Transverse colon (tissue), 4 donors: ENCODE results near the gene NXPH4. TPM values are rescaled to one million over a fixed set of nuclear protein-coding genes. Genes with fewer than 3 reads are reported as not detected.

Experiments
- DNase-seq: peaks from one replicate; pipeline ENCODE4 v3.0.0-alpha.2; 2019
- H3K27ac ChIP-seq, 4 donors: fragments of 200-600 bp; sonication (generic); 2 replicates each; pipeline ENCODE4 v1.5.1; 2016 to 2018; ENCODE audit warnings: inconsistent platforms in 4 of 4
- H3K27me3 ChIP-seq: fragments of 200-600 bp; sonication (generic); 2 replicates; pipeline ENCODE4 v1.5.1; 2017; ENCODE audit warnings: inconsistent platforms
- H3K36me3 ChIP-seq, 4 donors: fragments of 200-600 bp; sonication (generic); 2 replicates each; pipeline ENCODE4 v1.5.1; 2017 to 2019; ENCODE audit warnings: inconsistent platforms in 4 of 4
- H3K4me1 ChIP-seq, 4 donors: fragments of 200-600 bp; sonication (generic); 2 replicates each; pipeline ENCODE4 v1.5.1; 2017 to 2020; ENCODE audit warnings: inconsistent platforms in 4 of 4
- H3K4me3 ChIP-seq, 4 donors: fragments of 200-600 bp; sonication (generic); 1 replicate in 1 of 4; 2 replicates in 3 of 4; pipeline versions ENCODE4 v1.5.1 to v1.6.1; 2017 to 2019; ENCODE audit warnings: inconsistent platforms in 4 of 4
- H3K9me3 ChIP-seq, 2 donors: fragments of 200-600 bp; sonication (generic); 2 replicates each; pipeline ENCODE4 v1.5.1; 2017 to 2019; ENCODE audit warnings: inconsistent platforms in 2 of 2
- EP300 ChIP-seq: sonication (generic); formaldehyde crosslinking; IDR thresholded peaks from one replicate; pipeline ENCODE4 v1.6.1; 2017; ENCODE audit warnings: antibody characterized with exemption, low read depth
- POLR2A ChIP-seq: fragments of 450-650 bp; IDR thresholded peaks from one replicate; pipeline ENCODE4 v1.6.1; 2016; ENCODE audit warnings: antibody characterized with exemption, mild to moderate bottlenecking, moderate library complexity
- POLR2AphosphoS5 ChIP-seq, 3 donors: sonication (generic); formaldehyde crosslinking; IDR thresholded peaks; one replicate each; pipeline ENCODE4 v1.6.1; 2016; ENCODE audit warnings: antibody characterized with exemption in 3 of 3
- whole genome bisulfite sequencing, 2 donors: methylation state at CpG; one replicate each; pipeline ENCODE4 v1.1.5; 2018; ENCODE audit warnings: low coverage in 1 of 2; 5-methylcytosine and 5-hydroxymethylcytosine counted together
- in situ Hi-C, 4 donors: fragments of 200-750 bp; cut with MboI; loops; one replicate each; pipeline versions ENCODE4 v1.15.0 to v1.15.1; 2017; ENCODE audit warnings: low sequenced_read_pairs in 3 of 4, low pct_ligation_motif_present in 1 of 4, low pct_unique_long_range_greater_than_20kb in 1 of 4
- intact Hi-C: fragments of 100-400 bp; cut with DNase I; formaldehyde crosslinking; loops from one replicate; pipeline ENCODE4 v1.15.1; 2023; ENCODE audit warnings: low total_unique reads
- total RNA-seq, 4 donors: library from RNA; depleted of rRNA; stranded (reverse); fragments of >200 nt; gene quantifications; one replicate each; pipeline ENCODE4 v1.1.0, GENCODE V29; 2016
- TF ChIP-seq, protein P1 (sequence below), 5 experiments: fragments of 200-600 bp in 3 of 5; fragments of 450-650 bp in 2 of 5; sonication (generic) in 3 of 5; IDR thresholded peaks; 1 replicate in 2 of 5; 2 replicates in 3 of 5; pipeline ENCODE4 v1.5.1; 2016 to 2017; ENCODE audit warnings: antibody characterized with exemption in 5 of 5, inconsistent platforms in 3 of 5, mild to moderate bottlenecking in 2 of 5, moderate library complexity in 1 of 5

The NXPH4 gene
- total RNA-seq, 4 donors from 2014 or later, result not detected

GRCh38 chr12:57180321-57180989 is 36.1 kb upstream of the NXPH4 start:
- WGBS, 2 donors, result 90% methylated on average over 18 of the region's 20 CpGs; no CpG with 5 or more reads in 1 of the 2 donors
- Histone ChIP-seq H3K4me1 (peaks cover 0 to under 1% (median 0%) of the 10 kb centered on the region in 4 donors), H3K36me3 (peaks cover 0 to 29% (median 11%) of the 10 kb centered on the region in 4 donors), H3K9me3 (no peaks in the 10 kb centered on the region), H3K27ac (no peak overlapping the region), H3K4me3 (no peak overlapping the region), H3K27me3 (no peaks in the 10 kb centered on the region)
- TF ChIP-seq, protein P1, sequence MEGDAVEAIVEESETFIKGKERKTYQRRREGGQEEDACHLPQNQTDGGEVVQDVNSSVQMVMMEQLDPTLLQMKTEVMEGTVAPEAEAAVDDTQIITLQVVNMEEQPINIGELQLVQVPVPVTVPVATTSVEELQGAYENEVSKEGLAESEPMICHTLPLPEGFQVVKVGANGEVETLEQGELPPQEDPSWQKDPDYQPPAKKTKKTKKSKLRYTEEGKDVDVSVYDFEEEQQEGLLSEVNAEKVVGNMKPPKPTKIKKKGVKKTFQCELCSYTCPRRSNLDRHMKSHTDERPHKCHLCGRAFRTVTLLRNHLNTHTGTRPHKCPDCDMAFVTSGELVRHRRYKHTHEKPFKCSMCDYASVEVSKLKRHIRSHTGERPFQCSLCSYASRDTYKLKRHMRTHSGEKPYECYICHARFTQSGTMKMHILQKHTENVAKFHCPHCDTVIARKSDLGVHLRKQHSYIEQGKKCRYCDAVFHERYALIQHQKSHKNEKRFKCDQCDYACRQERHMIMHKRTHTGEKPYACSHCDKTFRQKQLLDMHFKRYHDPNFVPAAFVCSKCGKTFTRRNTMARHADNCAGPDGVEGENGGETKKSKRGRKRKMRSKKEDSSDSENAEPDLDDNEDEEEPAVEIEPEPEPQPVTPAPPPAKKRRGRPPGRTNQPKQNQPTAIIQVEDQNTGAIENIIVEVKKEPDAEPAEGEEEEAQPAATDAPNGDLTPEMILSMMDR (IDR thresholded peaks at IDR 0.05), result no peak
- TF ChIP-seq EP300 (no peak), POLR2AphosphoS5 (IDR thresholded peaks at IDR 0.05) (no peak), POLR2A (no peak)
- DNase-seq, result no peak
- in situ Hi-C loops, result loop anchor here in 3 of 4 donors (5.0 to 25.0 kb wide), 2 partner anchors 58 to 418 kb away; partner anchors contain the start of genes HSD17B6 (in 1 of the 3) and PRIM1 (in 1 of the 3)
- intact Hi-C loops, result loop anchor here (5.0 to 10.0 kb wide), 2 partner anchors 113 to 176 kb away; partner anchors contain the start of gene ZBTB39

DNA sequence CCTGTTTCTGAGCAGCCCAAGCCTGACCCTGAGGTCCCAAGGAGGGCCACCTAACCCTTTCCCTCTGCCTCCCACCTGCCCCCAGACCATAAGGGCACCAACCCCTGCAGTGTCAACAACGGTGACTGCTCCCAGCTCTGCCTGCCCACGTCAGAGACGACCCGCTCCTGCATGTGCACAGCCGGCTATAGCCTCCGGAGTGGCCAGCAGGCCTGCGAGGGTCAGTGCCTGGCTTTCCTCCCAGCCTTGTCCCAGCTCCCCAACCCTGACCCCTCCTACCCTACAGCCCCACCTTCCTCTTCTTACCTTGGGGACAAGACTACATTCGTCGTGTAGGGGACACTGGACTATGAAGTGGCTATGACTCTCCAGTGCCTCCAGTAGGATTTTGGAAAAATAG is 35.5 kb upstream of the NXPH4 start:
- TF ChIP-seq POLR2AphosphoS5 (IDR thresholded peaks at IDR 0.05) (no peak), POLR2A (no peak), EP300 (no peak)
- TF ChIP-seq, protein P1 (IDR thresholded peaks at IDR 0.05), result no peak
- no peak overlapping the region for H3K27ac ChIP-seq
- H3K4me1 ChIP-seq, result no peaks in the 10 kb centered on the region
- 77% methylated on average over 9 of the region's 9 CpGs; no CpG with 5 or more reads in 1 of the 2 donors for WGBS, 2 donors
- intact Hi-C loops (loop anchor here (5.0 to 10.0 kb wide), 2 partner anchors 114 to 176 kb away; partner anchors contain the start of gene ZBTB39), in situ Hi-C loops (loop anchor here in 3 of 4 donors (5.0 to 25.0 kb wide), 2 partner anchors 59 to 419 kb away; partner anchors contain the start of genes HSD17B6 (in 1 of the 3) and PRIM1 (in 1 of the 3))
- H3K4me3 ChIP-seq, result no peak overlapping the region
- no peaks in the 10 kb centered on the region for H3K9me3 ChIP-seq
- H3K27me3 ChIP-seq, result no peaks in the 10 kb centered on the region
- peaks cover 0 to 32% (median 14%) of the 10 kb centered on the region in 4 donors for H3K36me3 ChIP-seq
- DNase-seq, result no peak

- intact Hi-C loops (loop anchor here (2.0 to 10.0 kb wide), 3 partner anchors 57 to 177 kb away; partner anchors contain the start of gene ZBTB39), in situ Hi-C loops (loop anchor here in 3 of 4 donors (5.0 to 25.0 kb wide), 2 partner anchors 59 to 419 kb away; partner anchors contain the start of genes HSD17B6 (in 1 of the 3) and PRIM1 (in 1 of the 3))
- DNase-seq, result no peak
Observed at GRCh38 chr12:57181561-57182155, 34.9 kb upstream of the NXPH4 start.

More at GRCh38 chr12:57181561-57182155, 34.9 kb upstream of the NXPH4 start:
- H3K4me3 ChIP-seq, result no peak overlapping the region
- peaks cover 0 to 36% (median 15%) of the 10 kb centered on the region in 4 donors for H3K36me3 ChIP-seq
- WGBS, 2 donors, result 70 to 74% methylated on average over 4 to 5 of the region's 5 CpGs
- no peak for TF ChIP-seq POLR2A
- no peak for TF ChIP-seq EP300
- TF ChIP-seq POLR2AphosphoS5 (IDR thresholded peaks at IDR 0.05), result peak in 1 of 3 donors; percentile 11
- TF ChIP-seq, protein P1 (IDR thresholded peaks at IDR 0.05), result no peak
- no peaks in the 10 kb centered on the region for H3K9me3 ChIP-seq
- no peaks in the 10 kb centered on the region for H3K4me1 ChIP-seq
- H3K27ac ChIP-seq, result no peak overlapping the region
- H3K27me3 ChIP-seq, result no peaks in the 10 kb centered on the region
